Aorta (tissue), 5 donors: Measurements from ENCODE around the gene BEST3. TPM values are rescaled to one million over a fixed set of nuclear protein-coding genes. Genes with fewer than 3 reads are reported as not detected.

Source experiments
- ATAC-seq: fragments of 200-7000 bp; cut with Tn5 transposase; one replicate; pipeline ENCODE4 v1.9.1; 2022; ENCODE audit warnings: moderate library complexity; ENCODE audit not compliant: low FRiP score
- DNase-seq, 2 donors: peaks; one replicate each; pipeline ENCODE4 v3.0.0-alpha.2; 2020
- H3K27ac ChIP-seq, 2 donors: one replicate each; pipeline ENCODE4 v1.5.1; 2013; ENCODE audit warnings: low read length in 2 of 2, mild to moderate bottlenecking in 2 of 2, moderate library complexity in 2 of 2, control low read depth in 1 of 2, inconsistent platforms in 1 of 2, low read depth in 1 of 2
- H3K27me3 ChIP-seq, 2 donors: one replicate each; pipeline ENCODE4 v1.6.1; 2013; ENCODE audit warnings: control low read depth in 1 of 2, low read length in 1 of 2, mild to moderate bottlenecking in 1 of 2, moderate library complexity in 1 of 2; ENCODE audit not compliant: insufficient read depth in 2 of 2, control insufficient read depth in 1 of 2
- H3K36me3 ChIP-seq, 2 donors: one replicate each; pipeline ENCODE4 v1.6.1; 2013; ENCODE audit warnings: control low read depth in 1 of 2, low read length in 1 of 2, mild to moderate bottlenecking in 1 of 2; ENCODE audit not compliant: insufficient read depth in 2 of 2, control insufficient read depth in 1 of 2
- H3K4me1 ChIP-seq, 2 donors: one replicate each; pipeline ENCODE4 v1.6.1; 2013; ENCODE audit warnings: low read length in 2 of 2, control low read depth in 1 of 2, mild to moderate bottlenecking in 1 of 2, moderate library complexity in 1 of 2; ENCODE audit not compliant: insufficient read depth in 2 of 2, control insufficient read depth in 1 of 2
- H3K4me3 ChIP-seq, 2 donors: one replicate each; pipeline ENCODE4 v1.5.1; 2013; ENCODE audit warnings: low read length in 2 of 2, control low read depth in 1 of 2, mild to moderate bottlenecking in 1 of 2
- H3K9me3 ChIP-seq: one replicate; pipeline ENCODE4 v1.6.1; 2013; ENCODE audit warnings: mild to moderate bottlenecking, low read length; ENCODE audit not compliant: control insufficient read depth
- WGBS, 2 donors: extraction: QIAGEN DNeasy Blood & Tissue Kit; methylation state at CpG; one replicate each; pipeline ENCODE4 v1.1.7; 2013; 5-methylcytosine and 5-hydroxymethylcytosine counted together
- intact Hi-C, 2 donors: fragments of 100-400 bp; cut with DNase I; formaldehyde crosslinking; loops; one replicate each; pipeline versions ENCODE4 v1.14.2 to v1.15.0; 2022
- long read RNA-seq, 2 donors: library from polyadenylated mRNA; unstranded; transcript quantifications; one replicate each; pipeline ENCODE4 v2.0.0, GENCODE V29; 2020 to 2021
- polyA plus RNA-seq, 2 donors: library from polyadenylated mRNA; stranded (reverse); fragments of 200-250 nt; gene quantifications; one replicate each; pipeline ENCODE4 v1.2.3, GENCODE V29; 2013
- total RNA-seq, 2 donors: library from RNA; stranded (reverse); fragmentation: NEBNext Ultra II Directional; extraction: Animal tissue kit (Norgen Biotek cat#: 25700); gene quantifications; one replicate each; pipeline ENCODE4 v1.2.1, GENCODE V29; 2021
- donor health status: healthy with polysubstance abuse.
- donor health status: Bipolar disorder and iron deficiency.
- donor health status: DM: no; HTN: no; CAD: no.
- donor health status: DM: no; HTN: no; CAD: no.
- donor health status: DM: yes; HTN: yes; CAD: no.

Gene BEST3
- total RNA-seq, result not detected
- not detected for polyA plus RNA-seq
- long read RNA-seq, donor 1, result 0 reads
- long read RNA-seq, donor 2, result 0 reads

DNA sequence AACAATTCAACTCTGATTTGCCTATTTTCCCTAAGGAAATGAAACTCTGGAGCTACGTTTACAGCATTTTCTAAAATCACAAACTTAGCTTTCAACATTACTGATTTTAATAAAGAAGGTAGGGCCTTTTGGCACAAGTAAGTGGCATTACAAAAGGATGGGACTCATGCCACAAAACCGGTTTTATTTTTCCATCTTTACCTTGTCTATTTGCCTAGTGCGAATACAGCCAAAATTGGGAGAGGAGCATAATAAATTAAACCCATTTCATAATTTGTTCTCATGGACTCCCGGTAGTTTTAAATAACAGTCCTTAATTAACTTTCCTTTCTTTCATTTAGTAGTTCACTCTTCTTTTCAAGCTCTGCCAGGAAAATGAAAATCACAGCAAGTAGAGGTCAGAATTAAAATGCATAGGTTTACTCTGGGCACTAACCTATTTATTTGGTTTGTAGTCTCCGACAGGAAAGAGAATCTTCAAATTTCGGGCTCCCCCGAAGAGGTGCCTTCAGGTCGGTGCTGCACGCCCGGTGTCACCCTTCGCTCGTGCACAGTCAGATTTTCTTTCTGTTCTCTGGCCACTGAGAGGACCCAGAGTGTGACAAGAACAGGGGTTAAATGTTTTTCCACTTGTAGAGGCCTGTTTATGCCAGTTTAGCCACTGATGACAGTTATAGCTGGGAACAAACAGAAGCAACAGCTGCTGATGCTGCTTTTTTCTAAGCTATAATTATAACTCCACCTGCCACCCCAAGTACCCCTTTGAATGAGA lies at the start of gene BEST3:
Gene BEST3 (minus strand): TSS at position 535 of the 772 bp plus-strand sequence. CDS start 1,505 bp downstream, outside the sequence.
- WGBS, 2 donors, result 72 to 84% methylated on average over 12 of the region's 12 CpGs
- H3K4me3 ChIP-seq, result no peak within 1 kb of the TSS
- no peak within 1 kb of the TSS for H3K27ac ChIP-seq
- ATAC-seq, result no peak
- intact Hi-C loops, result no loop called here
- H3K27me3 ChIP-seq, result no peaks in the 10 kb centered on the region
- H3K9me3 ChIP-seq, result no peaks in the 10 kb centered on the region
- no peak for DNase-seq
- H3K4me1 ChIP-seq, result no peaks in the 10 kb centered on the region
- no peaks in the 10 kb centered on the region for H3K36me3 ChIP-seq

DNA sequence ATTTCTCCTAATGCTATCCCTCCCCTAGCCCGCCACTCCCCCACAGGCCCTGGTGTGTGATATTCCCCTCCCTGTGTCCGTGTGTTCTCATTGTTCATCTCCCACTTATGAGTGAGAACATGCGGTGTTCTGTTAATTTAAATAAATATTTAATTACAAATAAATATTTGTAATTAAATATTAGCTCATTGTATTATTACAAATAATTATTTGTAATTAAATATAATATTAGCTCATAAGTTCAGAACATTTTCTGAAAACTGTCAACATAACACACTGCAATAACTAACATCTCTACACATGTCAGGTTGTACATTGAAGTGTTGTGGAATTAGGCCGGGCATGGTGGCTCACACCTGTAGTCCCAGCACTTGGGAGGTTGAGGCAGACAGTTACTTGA lies 45.0 kb upstream of the BEST3 start:
- Histone ChIP-seq H3K27ac (no peak overlapping the region), H3K27me3 (no peaks in the 10 kb centered on the region), H3K36me3 (no peaks in the 10 kb centered on the region), H3K9me3 (no peaks in the 10 kb centered on the region), H3K4me1 (no peaks in the 10 kb centered on the region), H3K4me3 (no peak overlapping the region)
- intact Hi-C loops, result no loop called here
- DNase-seq, result no peak
- ATAC-seq, result no peak
- WGBS, 2 donors, result 85 to 97% methylated on average over 4 of the region's 4 CpGs

DNA sequence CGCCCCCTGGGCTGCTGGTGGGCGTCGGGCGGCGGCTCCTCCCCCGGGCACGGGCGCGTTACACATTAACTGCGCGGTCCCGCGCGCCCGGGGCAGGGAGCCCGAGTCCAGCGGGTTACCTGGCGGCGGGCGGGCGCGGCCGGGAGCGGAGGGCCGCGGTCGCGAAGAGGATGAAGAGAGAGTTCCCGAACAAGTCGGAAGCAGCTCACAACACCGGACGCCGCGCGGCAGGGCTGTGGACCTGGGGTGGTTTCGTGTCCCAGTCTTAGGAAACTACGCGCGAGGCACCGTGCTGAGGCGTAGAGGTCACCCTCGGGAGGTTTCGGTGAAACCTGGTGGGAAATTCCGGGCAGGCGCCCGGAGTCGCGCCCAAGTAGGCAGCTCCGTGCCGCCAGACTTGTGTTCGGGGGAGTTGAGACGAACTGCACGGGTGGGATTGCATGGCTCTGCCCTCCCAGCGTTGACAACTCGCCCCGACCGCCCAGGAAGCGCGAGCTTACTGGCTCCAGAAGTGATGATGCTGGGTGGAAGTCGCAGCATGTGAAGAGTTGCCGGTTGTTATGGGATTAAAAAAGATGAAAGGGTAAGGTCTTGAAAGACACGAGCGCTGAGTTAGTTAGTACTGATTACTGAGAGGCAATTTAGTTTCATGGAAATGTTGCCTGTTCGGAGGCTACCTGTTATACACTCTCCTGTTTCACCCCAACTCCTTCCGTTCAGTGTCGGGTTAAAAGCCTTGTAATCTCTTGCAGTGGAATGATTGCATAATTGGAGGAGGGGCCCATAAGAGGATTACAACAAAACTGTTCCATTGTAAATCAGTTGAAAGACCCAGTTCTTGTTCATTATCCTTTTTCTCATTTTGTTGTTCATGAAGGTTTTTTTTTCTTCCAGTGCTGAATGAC lies 40.4 kb upstream of the BEST3 start:
- H3K27me3 ChIP-seq, result no peaks in the 10 kb centered on the region
- no peaks in the 10 kb centered on the region for H3K36me3 ChIP-seq
- intact Hi-C loops, result loop anchor here in 1 of 2 donors (5.0 kb wide), 1 partner anchor 52 kb away; no protein-coding TSS in a partner anchor
- DNase-seq, result peak; percentile 51 to 82
- 1% methylated on average over 66 of the region's 66 CpGs for WGBS, 2 donors
- no peak overlapping the region for H3K27ac ChIP-seq
- H3K4me1 ChIP-seq, result no peaks in the 10 kb centered on the region
- ATAC-seq, result peak; percentile 55
- no peaks in the 10 kb centered on the region for H3K9me3 ChIP-seq
- H3K4me3 ChIP-seq, result peak overlapping the region; percentile 73 to 97

DNA sequence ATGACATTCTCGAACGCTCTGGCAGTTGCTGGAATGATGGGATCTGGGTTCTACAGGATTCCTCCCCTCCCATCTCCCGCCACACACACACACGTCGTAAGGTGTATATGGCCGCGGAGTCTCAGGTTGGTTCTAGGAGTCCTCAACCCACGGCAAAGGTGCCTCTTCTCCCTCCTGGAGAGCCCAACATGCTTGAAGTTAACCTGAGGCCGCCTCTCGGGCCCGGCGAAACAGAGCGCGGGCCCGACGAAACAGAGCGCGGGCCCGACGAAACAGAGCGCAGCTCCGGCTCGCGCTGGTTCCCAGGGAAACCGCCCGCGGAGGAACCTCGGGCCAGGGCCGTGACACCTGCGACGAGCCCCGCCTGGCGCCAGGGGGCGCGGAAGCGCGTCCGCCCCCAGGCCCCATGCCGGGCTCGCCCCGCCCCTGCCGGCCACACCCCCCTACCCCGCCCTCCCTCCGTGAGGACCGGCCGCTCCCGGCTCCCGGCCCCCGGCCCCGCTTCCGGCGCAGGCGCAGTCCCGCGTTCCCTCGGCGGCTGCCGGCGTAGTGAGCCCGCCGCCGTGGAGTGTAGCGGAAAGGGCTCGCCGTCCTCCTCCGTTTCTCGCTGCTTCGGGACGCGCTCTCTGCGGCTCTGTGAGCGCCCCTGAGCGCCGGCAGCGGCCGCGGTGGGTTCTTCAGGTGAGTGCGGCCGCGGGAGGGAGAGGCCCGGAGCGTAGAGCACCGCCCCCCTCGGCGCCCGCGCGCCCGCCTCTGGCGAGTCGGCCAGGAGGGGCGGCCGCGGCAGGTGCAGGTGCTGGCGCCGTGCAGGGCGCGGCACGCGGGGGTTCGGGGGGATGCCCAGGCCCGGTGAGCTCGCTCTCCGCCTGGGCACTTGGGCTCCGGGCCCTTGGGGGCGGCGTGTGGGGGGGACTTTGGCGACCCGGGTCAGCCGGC lies 39.5 kb upstream of the BEST3 start, which contains the start of gene RAB3IP:
Gene RAB3IP (plus strand): TSS at position 510 of the 936 bp plus-strand sequence. CDS start 16,549 bp downstream, outside the sequence.
- Histone ChIP-seq H3K4me1 (no peaks in the 10 kb centered on the region), H3K4me3 (peak within 1 kb of the TSS; percentile 73 to 97), H3K27ac (no peak within 1 kb of the TSS), H3K9me3 (no peaks in the 10 kb centered on the region), H3K27me3 (no peaks in the 10 kb centered on the region), H3K36me3 (no peaks in the 10 kb centered on the region)
- ATAC-seq, result peak; percentile 97
- intact Hi-C loops, result loop anchor here in 1 of 2 donors (5.0 kb wide), 1 partner anchor 51 kb away; no protein-coding TSS in a partner anchor
- WGBS, 2 donors, result 2 to 3% methylated on average over 64 to 110 of the region's 110 CpGs
- peak; percentile 88 to 97 for DNase-seq

DNA sequence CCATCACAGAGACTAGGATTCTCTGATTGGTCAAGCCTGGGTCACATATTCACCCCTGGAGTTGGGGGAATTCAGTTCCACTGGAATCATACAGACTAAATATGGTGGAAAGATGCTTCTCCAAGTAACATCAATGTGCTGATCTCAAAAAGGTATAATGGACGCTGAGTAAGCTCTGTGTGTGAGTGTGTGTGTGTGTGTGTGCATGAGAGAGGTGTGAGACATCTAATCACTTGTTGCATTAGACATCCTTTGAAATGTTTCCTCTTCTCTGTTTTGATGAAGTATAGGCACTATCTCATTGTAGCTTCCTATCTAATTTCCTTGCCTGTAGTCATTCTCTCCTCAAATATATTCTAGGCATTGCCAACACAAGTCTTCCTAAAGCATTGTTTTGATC lies 34.5 kb upstream of the BEST3 start:
- Histone ChIP-seq H3K27ac (no peak overlapping the region), H3K9me3 (no peaks in the 10 kb centered on the region), H3K4me1 (no peaks in the 10 kb centered on the region), H3K27me3 (no peaks in the 10 kb centered on the region), H3K36me3 (no peaks in the 10 kb centered on the region), H3K4me3 (no peak overlapping the region)
- no peak for DNase-seq
- ATAC-seq, result no peak
- 67 to 71% methylated on average over 1 of the region's 1 CpG for WGBS, 2 donors
- intact Hi-C loops, result no loop called here

DNA sequence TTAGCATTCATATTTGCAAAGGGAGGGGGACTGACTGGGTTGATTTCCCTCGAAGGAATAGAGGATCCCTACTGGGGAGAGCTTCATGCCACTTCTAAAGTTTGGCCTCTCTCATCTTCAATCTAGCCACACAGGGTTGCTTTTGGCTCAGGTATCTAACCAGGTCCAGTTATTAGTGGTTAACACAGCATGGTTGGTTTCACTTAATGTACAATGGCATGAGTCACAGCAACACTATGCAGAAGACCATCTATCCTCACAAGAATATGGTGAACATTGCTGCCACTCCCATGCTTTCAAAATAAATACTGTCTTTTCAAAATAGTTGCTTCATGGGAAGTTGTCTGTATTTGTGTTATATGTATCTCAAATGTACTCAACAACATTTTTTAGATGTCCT lies 33.0 kb upstream of the BEST3 start:
- intact Hi-C loops, result no loop called here
- H3K36me3 ChIP-seq, result no peaks in the 10 kb centered on the region
- H3K9me3 ChIP-seq, result no peaks in the 10 kb centered on the region
- DNase-seq (no peak), ATAC-seq (no peak)
- no peaks in the 10 kb centered on the region for H3K4me1 ChIP-seq
- no peak overlapping the region for H3K4me3 ChIP-seq
- no peak overlapping the region for H3K27ac ChIP-seq
- H3K27me3 ChIP-seq, result no peaks in the 10 kb centered on the region
- WGBS, 2 donors, result 66 to 86% methylated on average over 1 of the region's 1 CpG

DNA sequence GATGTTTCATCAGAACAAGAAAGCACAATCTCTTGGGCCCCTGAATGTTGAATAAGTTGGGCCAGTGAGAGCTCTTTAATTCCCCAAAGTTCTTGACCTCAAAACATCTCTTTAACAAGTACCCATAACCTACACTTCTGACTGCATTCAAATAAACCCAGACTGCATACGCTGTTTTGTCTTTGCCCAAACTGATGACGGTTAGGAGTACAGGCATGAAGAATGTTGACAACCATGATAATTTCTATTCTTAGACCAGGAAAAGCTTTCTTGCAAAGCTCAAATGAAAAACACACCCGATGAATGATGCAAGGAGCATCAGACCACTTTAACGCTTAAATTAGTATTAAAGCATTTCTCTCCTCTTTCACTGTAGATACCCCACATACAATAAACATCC lies 27.8 kb upstream of the BEST3 start:
- no peak overlapping the region for H3K4me3 ChIP-seq
- H3K27me3 ChIP-seq, result no peaks in the 10 kb centered on the region
- WGBS, 2 donors, result 46 to 55% methylated on average over 4 of the region's 4 CpGs
- no peaks in the 10 kb centered on the region for H3K4me1 ChIP-seq
- H3K36me3 ChIP-seq, result no peaks in the 10 kb centered on the region
- H3K9me3 ChIP-seq, result no peaks in the 10 kb centered on the region
- ATAC-seq (no peak), DNase-seq (no peak)
- intact Hi-C loops, result no loop called here
- no peak overlapping the region for H3K27ac ChIP-seq

DNA sequence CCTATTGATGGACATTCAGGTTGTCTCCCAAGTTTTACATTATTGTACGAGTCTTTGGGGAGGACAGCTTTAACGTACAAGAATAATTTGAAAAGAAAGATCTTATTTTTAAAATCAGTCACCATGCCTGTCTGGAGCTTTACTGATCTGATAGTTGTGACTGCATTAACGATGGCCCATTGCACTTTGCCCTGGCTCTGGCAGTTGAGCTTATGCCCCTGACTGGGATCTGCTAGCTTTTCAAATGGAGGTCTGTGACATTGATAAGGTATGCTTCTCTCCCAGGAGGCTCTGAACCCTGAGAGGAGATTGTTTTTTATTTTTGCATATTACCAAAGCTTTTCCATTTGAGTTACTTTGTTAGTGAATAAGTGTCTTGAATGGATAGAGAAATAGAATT lies 21.6 kb upstream of the BEST3 start:
- Histone ChIP-seq H3K9me3 (no peaks in the 10 kb centered on the region), H3K4me3 (no peak overlapping the region), H3K36me3 (no peaks in the 10 kb centered on the region), H3K27me3 (no peaks in the 10 kb centered on the region), H3K27ac (no peak overlapping the region), H3K4me1 (no peaks in the 10 kb centered on the region)
- intact Hi-C loops, result no loop called here
- 60 to 62% methylated on average over 3 of the region's 3 CpGs for whole genome bisulfite sequencing, 2 donors
- ATAC-seq (no peak), DNase-seq (no peak)
